Activated naive CD8-positive, alpha-beta T cell treated with anti-CD3 and anti-CD28 coated beads, Interleukin-2, amount 10 ng/mL, durations not matched to agents 7 days and 5 days (primary cell): Measurements from ENCODE around the gene STK10. TPM values are rescaled to one million over a fixed set of nuclear protein-coding genes. Genes with fewer than 3 reads are reported as not detected.

Source experiments
- ATAC-seq: fragments of 150-1000 bp; cut with Tn5 transposase; one replicate; pipeline ENCODE4 v1.10.0; 2021; ENCODE audit warnings: low read depth, moderate library complexity
- POLR2A ChIA-PET: fragments of 350-600 bp; sonication (Branson Sonifier 250); formaldehyde crosslinking; loops from one replicate; lab custom pipeline; 2021; ENCODE audit warnings: antibody characterized with exemption; lab: Charles Lee
- DNase-seq: peaks from one replicate; pipeline ENCODE4 v3.0.0; 2021
- H3K27ac Mint-ChIP-seq: one replicate; pipeline ENCODE4 v1.8.0; 2022; ENCODE audit warnings: mild to moderate bottlenecking, mixed read lengths
- H3K27me3 Mint-ChIP-seq: one replicate; pipeline ENCODE4 v1.8.0; 2022; ENCODE audit warnings: mild to moderate bottlenecking, moderate library complexity, mixed read lengths
- H3K36me3 Mint-ChIP-seq: one replicate; pipeline ENCODE4 v1.8.0; 2021; ENCODE audit warnings: mild to moderate bottlenecking, mixed read lengths
- H3K4me1 Mint-ChIP-seq: one replicate; pipeline ENCODE4 v1.8.0; 2021; ENCODE audit warnings: mixed read lengths
- H3K4me3 Mint-ChIP-seq: one replicate; pipeline ENCODE4 v1.8.0; 2022; ENCODE audit warnings: mild to moderate bottlenecking, moderate library complexity, mixed read lengths
- H3K9me3 Mint-ChIP-seq: one replicate; pipeline ENCODE4 v1.8.0; 2021; ENCODE audit warnings: mixed read lengths
- total RNA-seq, 2 experiments: library from RNA; stranded (reverse); gene quantifications; one replicate each; pipeline ENCODE4 v1.2.3, GENCODE V29; 2021

The STK10 gene
- 100 to 1,000 TPM; 319 to 320 TPM for total RNA-seq

DNA sequence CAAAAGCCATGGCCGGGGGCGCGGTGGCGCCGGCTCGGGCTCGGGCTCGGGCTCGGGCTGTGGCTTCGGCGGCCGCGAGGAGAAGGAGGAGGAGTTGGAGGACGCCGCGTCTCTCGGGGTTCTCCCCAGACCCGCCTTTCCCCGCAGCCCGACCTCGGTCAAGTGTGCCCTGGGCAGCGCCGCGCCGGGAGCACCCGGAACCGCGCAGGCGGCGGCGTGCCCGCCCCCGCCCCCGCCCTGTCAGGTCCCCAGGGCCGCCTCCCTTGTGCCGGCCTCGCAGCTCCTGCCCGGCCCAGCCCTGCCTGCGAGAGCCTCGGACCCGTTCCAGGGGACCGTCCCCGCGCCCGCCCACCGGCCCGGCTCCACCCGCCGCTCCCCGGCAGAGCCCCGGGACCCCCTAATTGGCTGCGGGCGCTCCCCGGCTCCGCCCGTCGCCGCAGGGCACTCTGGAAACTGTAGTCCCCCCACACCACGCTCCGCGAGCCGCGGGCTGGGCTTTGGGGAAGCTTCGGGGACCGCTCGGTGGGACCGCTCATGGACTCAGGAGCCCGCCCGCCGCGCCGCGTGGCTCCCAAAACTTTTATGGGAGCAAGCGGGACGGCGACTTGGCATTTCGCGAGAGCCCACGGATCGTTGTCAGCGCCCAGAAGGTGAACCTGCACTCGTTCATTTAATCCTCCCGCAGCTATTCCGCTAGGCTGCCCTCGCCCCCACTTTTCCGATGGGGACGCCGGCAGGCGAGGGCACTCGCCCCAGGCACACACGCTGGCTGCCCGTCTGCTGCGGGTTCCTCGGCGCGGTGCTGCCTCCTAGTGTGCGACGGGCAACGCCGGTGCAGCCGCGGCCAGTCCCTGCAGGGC is at the start of gene STK10:
Gene STK10 (minus strand): TSS at position 192 of the 860 bp plus-strand sequence. CDS start 182 bp downstream, at position 10.
- H3K9me3 Mint-ChIP-seq: no peaks in the 10 kb centered on the region

DNA sequence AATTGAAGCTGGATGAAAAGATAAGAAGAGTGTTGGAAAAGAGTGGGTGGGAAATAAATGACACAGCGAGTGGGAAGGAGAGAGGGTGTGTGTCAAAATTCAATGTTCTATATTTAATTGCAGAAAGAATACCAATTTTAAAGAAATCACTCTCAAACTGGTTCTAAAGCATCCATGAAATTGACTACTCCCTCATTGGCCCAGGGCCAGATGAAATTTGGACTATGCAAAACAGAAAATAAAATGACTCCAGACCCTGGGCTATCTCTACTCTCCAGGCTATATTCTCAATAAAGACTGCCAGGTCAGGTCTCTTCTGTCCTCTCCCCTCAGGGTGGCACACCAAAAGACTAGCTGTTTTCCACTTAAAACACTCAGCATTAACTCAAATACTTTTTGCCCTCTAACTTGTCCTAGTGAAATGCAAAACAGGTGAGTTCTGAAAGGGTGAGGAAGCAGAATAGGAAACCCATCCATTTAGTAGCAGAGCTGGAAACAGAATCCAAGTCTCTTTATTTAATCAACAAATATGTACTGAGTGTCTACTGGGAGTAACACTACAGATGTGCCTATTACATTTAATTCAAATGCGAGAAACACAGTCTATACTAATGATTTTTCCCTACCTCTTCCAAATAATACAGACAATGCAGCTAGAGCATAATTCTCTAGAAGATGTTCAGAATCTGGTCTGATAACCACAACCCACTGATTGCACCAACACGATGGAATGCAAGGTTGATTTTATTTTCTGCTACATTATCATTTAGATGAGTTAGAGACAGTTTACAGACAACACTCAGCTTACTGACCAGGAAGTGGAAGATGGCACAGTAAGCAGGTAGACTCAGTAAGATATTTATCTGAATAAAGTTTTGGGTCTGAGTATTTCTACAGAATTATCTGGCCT is 48.1 kb upstream of the STK10 start:
- no peak for ATAC-seq
- DNase-seq: no peak
- POLR2A ChIA-PET: no interaction called here
- Mint-ChIP-seq H3K4me1 (peaks cover 32% of the 10 kb centered on the region), H3K36me3 (peaks cover 16% of the 10 kb centered on the region), H3K27ac (peak overlapping the region; percentile 13), H3K4me3 (no peak overlapping the region), H3K9me3 (no peaks in the 10 kb centered on the region), H3K27me3 (no peaks in the 10 kb centered on the region)

More for the DNA sequence above, at the start of gene STK10:
- Mint-ChIP-seq H3K4me3 (peak within 1 kb of the TSS; percentile 97), H3K27ac (peak within 1 kb of the TSS; percentile 94), H3K36me3 (peaks cover 26% of the 10 kb centered on the region), H3K27me3 (peaks cover 6% of the 10 kb centered on the region), H3K4me1 (peaks cover 29% of the 10 kb centered on the region)
- POLR2A ChIA-PET: interaction anchor here (1.0 to 8.2 kb wide), 10 partner anchors 13 to 647 kb away, joined by 3 to 407 read pairs (median 6); partner anchors contain the start of gene FBXW11
- DNase-seq (peak; percentile 94), ATAC-seq (peak; percentile 84)

DNA sequence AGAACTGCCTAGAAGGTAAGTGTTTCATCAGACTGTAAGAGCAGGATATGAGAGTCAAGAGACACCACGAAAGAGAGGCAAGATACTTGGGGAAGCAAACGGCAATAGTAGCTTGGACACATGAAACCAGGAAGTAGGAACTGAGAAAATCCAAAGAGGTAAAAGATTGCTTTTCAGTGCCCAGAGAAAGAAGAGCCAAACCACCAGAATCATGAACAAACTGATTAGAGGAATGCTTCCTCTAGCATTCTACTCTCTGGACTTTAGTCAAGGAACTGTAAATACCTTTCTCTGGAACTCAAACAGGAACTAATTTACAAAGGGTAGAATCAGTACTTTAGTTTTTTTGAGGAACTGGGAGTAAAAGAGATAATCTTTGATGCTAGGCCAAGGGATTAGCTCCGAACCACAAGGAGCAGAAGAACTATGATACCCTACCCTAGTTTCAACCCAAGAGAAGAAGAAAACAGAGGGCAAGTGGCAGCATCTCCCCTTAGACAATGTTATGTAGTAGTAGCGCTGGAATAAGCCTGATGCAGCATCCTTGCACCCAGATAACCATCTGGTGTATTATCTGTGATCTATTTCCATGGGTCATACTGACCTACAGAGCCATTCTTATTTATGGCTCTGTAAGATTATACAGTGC is 47.2 kb upstream of the STK10 start:
- H3K4me1 Mint-ChIP-seq: peaks cover 32% of the 10 kb centered on the region
- DNase-seq (no peak), ATAC-seq (no peak)
- POLR2A ChIA-PET: no interaction called here
- no peaks in the 10 kb centered on the region for H3K27me3 Mint-ChIP-seq
- H3K36me3 Mint-ChIP-seq: peaks cover 23% of the 10 kb centered on the region
- H3K4me3 Mint-ChIP-seq: no peak overlapping the region
- H3K27ac Mint-ChIP-seq: no peak overlapping the region
- no peaks in the 10 kb centered on the region for H3K9me3 Mint-ChIP-seq

DNA sequence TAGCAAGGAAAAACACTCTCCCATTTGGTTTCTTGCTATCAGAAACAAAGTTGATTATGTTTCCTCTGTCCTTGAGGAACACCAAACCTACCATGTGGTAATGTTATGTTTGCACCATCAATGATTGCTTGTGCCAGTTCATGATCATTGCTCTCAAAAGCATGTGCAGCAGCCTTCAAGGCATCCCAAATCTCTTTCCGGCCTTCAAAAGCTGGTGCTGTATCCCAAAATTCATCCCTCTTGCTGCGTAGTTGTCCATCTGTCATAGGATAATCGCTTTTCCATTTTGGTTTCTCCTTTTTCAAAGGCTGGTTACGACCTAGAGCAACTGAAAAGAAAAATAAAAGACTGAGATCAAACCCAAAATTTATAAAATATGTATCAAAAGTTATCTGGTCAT is 46.0 kb upstream of the STK10 start:
- no peak for DNase-seq
- Mint-ChIP-seq H3K4me3 (no peak overlapping the region), H3K27ac (no peak overlapping the region), H3K4me1 (peaks cover 31% of the 10 kb centered on the region), H3K9me3 (no peaks in the 10 kb centered on the region), H3K27me3 (no peaks in the 10 kb centered on the region), H3K36me3 (peaks cover 24% of the 10 kb centered on the region)
- POLR2A ChIA-PET: no interaction called here
- ATAC-seq: no peak

DNA sequence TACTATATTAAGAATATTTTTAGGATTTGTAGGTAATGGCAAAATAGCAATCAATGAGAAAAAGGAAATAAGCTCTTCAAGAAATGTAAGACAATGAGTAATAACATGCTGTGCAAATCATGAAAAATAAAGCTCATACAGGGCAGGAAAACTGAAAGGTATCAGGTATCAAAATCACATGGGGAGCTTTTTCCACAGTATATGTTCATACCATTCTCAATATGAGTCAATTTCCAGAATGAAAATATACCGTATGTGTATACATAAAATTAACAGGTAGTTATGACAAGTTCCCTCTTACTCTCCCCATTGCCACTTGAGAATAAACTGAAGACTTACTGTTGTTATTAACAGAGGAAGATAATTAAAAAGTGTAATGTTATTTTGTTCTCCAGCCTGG is 41.9 kb upstream of the STK10 start:
- Mint-ChIP-seq H3K27me3 (no peaks in the 10 kb centered on the region), H3K4me1 (peaks cover 10% of the 10 kb centered on the region), H3K4me3 (no peak overlapping the region), H3K27ac (no peak overlapping the region), H3K9me3 (no peaks in the 10 kb centered on the region), H3K36me3 (peaks cover 42% of the 10 kb centered on the region)
- no peak for DNase-seq
- ATAC-seq: no peak
- POLR2A ChIA-PET: no interaction called here

DNA sequence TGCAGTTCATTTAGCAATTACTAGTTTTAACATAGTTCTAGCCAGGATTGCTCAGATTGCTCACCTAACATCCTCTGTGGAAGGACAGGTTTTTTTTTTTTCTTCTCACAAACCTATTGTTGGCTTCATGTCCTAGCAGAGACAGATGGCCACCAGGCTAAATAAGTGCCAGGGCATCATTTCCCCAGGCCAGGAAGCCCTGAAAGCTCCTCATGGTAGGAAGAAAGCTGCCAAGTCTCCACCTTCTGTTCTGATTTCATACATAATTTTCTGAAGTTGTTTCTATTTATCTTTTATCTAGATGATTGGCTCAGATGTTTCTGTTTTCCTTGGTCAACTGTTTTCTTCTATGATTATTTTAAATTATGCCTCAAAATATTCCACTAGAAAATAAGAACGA is 37.0 kb upstream of the STK10 start:
- no peak for DNase-seq
- no peak overlapping the region for H3K4me3 Mint-ChIP-seq
- no peak for ATAC-seq
- H3K36me3 Mint-ChIP-seq: peaks cover 53% of the 10 kb centered on the region
- no peak overlapping the region for H3K27ac Mint-ChIP-seq
- H3K4me1 Mint-ChIP-seq: peaks cover 21% of the 10 kb centered on the region
- peaks cover 3% of the 10 kb centered on the region for H3K9me3 Mint-ChIP-seq
- POLR2A ChIA-PET: no interaction called here
- H3K27me3 Mint-ChIP-seq: no peaks in the 10 kb centered on the region

DNA sequence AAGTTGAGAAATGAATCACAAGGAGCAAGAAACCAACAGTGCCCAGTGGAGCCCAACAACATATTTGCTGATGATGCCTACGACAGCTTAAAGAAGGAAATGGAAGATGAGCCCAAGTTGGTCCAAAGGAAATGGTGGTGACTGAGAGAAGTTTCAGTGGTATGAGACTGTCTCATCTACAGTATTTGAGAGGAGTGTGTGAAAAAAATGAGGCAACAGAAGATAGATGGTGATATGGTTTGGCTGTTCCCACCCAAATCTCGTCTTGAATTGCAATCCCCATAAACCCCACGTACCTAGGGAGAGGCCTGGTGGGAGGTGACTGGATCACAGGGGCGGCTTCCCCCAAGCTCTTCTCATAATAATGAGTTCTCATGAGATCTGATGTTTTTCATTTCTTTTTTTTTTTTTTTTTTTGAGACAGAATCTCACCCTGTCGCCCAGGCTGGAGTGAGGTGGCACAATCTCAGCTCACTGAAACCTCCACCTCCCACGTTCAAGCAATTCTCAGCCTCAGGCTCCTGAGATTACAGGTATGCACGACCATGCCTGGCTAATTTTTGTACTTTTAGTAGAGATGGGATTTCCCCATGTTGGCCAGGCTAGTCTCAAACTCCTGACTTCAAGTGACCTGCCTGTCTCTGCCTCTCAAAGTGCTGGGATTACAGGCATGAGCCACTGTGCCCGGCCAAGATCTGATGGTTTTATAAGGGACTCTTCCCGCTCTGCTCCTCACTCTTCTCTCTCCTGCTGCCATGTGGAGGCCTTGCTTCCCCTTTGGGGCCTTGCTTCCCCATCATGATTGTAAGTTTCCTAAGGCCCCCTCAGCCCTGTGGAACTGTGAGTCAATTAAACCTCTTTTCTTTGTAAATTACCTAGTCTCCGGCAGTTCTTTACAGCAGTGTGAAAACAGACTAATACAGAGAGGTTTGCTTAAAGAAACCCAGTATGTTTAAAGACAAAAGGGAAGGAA is 36.2 kb upstream of the STK10 start:
- H3K4me3 Mint-ChIP-seq: peak overlapping the region; percentile 32
- no peak for DNase-seq
- ATAC-seq: peak; percentile 88
- peaks cover 20% of the 10 kb centered on the region for H3K4me1 Mint-ChIP-seq
- no peaks in the 10 kb centered on the region for H3K27me3 Mint-ChIP-seq
- H3K9me3 Mint-ChIP-seq: peaks cover 11% of the 10 kb centered on the region
- H3K27ac Mint-ChIP-seq: peak overlapping the region; percentile 72
- H3K36me3 Mint-ChIP-seq: peaks cover 59% of the 10 kb centered on the region
- POLR2A ChIA-PET: no interaction called here

DNA sequence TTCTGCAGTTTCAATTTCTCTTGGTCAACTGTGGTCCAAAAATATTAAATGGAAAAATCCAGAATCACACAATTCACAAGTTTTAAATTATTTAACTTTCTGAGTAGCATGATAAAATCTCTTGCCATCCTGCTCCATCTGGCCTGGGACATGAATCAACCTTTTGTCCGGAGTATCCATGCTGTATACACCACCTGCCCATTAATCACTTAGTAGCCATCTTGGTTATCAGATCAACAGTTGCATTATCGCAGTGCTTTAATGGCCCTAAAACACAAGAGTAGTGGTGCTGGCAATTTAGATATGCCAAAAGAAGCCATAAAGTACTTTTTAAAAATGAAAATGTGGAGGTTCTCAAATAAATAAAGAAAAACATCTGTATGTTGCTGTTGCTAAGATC is 31.3 kb upstream of the STK10 start:
- peaks cover 12% of the 10 kb centered on the region for H3K4me1 Mint-ChIP-seq
- POLR2A ChIA-PET: no interaction called here
- peaks cover 63% of the 10 kb centered on the region for H3K36me3 Mint-ChIP-seq
- H3K27me3 Mint-ChIP-seq: no peaks in the 10 kb centered on the region
- H3K4me3 Mint-ChIP-seq: no peak overlapping the region
- no peak for ATAC-seq
- no peak overlapping the region for H3K27ac Mint-ChIP-seq
- H3K9me3 Mint-ChIP-seq: peaks cover 18% of the 10 kb centered on the region
- DNase-seq: no peak

DNA sequence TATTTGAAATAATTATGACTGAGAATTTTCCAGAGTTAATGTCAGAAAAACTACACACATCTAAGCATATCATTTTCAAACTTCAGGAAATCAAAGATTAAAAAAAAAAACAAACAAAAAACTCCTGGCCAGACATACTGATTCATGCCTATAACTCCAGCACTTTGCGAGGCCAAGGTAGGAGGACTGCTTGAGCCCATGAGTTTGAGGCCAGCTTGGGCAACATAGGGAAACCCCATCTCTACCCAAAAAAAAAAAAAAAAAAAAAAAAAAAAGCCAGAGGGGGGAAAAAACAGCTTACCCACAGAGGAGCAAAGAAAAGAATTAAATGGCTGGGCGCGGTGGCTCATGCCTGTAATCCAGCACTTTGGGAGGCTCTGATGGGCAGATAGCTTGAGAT is 28.3 kb upstream of the STK10 start:
- DNase-seq (no peak), ATAC-seq (no peak)
- Mint-ChIP-seq H3K4me3 (no peak overlapping the region), H3K4me1 (peaks cover 3% of the 10 kb centered on the region), H3K9me3 (peaks cover 15% of the 10 kb centered on the region), H3K36me3 (peaks cover 55% of the 10 kb centered on the region), H3K27ac (no peak overlapping the region), H3K27me3 (no peaks in the 10 kb centered on the region)
- POLR2A ChIA-PET: interaction anchor here (0.7 kb wide), 1 partner anchor 483 kb away, joined by 4 read pairs; no protein-coding TSS in a partner anchor

DNA sequence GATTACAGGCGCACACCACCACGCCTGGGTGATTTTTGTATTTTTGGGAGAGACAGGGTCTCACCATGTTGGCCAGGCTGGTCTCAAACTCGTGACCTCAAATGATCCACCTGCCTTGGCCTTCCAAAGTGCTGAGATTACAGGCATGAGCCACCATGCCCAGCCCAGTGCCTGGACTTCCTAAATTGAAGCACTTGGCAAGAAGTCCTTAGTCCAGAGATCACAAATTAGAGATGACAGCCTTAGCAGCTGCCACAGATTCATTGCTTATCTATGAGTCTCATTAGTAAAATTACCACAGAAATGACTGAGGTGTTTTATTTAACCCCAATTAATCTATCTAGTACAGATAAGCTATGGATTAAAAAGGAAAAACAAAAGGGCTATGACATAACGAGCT is 25.1 kb upstream of the STK10 start:
- ATAC-seq (no peak), DNase-seq (no peak)
- Mint-ChIP-seq H3K36me3 (peaks cover 37% of the 10 kb centered on the region), H3K27me3 (no peaks in the 10 kb centered on the region), H3K27ac (no peak overlapping the region), H3K4me1 (peaks cover 4% of the 10 kb centered on the region), H3K4me3 (no peak overlapping the region), H3K9me3 (peaks cover 5% of the 10 kb centered on the region)
- POLR2A ChIA-PET: no interaction called here

DNA sequence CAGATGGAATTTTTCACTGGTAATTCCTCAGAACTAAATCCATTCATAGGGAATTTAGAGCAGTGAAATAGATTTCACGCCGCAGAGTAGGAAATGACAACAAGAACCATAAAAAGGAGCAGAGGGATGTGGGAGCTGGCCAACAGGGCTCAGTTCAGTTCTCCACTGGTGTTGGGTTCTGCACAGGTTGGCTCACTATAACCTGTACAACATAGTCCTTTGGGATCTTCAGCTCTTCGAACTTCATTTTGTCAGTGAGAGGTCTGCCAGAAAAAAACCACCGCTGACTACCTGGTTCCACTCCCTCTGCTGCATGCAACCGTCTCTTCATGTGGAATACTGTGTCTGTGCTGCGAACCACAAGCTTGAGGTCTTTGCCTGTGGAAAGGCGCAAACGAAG is 23.7 kb upstream of the STK10 start:
- no peak for DNase-seq
- no peaks in the 10 kb centered on the region for H3K9me3 Mint-ChIP-seq
- no peak overlapping the region for H3K4me3 Mint-ChIP-seq

DNA sequence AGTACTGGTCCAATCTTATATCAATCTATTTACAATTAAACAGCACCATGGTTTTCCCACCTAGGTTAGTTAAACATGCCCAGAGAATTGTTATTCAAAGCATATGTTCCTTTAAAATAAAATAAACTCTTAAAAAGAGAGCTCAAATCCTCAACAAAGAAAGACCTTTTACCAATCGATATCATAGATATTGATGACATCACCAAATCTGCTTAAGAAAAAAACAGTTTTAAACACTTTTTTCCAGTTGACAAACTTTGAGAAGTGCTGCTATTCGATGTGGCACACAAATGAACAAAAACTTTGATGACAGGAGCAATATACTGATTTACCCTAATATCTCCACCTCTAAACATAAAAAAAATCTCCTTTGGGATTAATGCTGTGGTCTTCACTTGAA is 21.7 kb upstream of the STK10 start:
- Mint-ChIP-seq H3K9me3 (no peaks in the 10 kb centered on the region), H3K36me3 (peaks cover 28% of the 10 kb centered on the region), H3K27ac (no peak overlapping the region), H3K4me1 (peaks cover 10% of the 10 kb centered on the region), H3K27me3 (no peaks in the 10 kb centered on the region), H3K4me3 (no peak overlapping the region)
- DNase-seq: no peak
- POLR2A ChIA-PET: no interaction called here
- ATAC-seq: no peak

More for the DNA sequence above, 23.7 kb upstream of the STK10 start:
- peaks cover 12% of the 10 kb centered on the region for H3K4me1 Mint-ChIP-seq
- POLR2A ChIA-PET: no interaction called here
- no peak overlapping the region for H3K27ac Mint-ChIP-seq
- peaks cover 35% of the 10 kb centered on the region for H3K36me3 Mint-ChIP-seq
- no peaks in the 10 kb centered on the region for H3K27me3 Mint-ChIP-seq
- no peak for ATAC-seq
